Kidney (tissue), 14 donors: Measurements from ENCODE around the gene TAF6L. TPM values are rescaled to one million over a fixed set of nuclear protein-coding genes. Genes with fewer than 3 reads are reported as not detected.

Experiments
- DNase-seq, 5 donors: peaks; one replicate each; pipeline ENCODE4 v3.0.0-alpha.2; 2013 to 2020
- FAIRE-seq: peaks from 2 replicates; lab custom pipeline; 2012; peaks lifted over from hg19 to GRCh38; lab: Jason Lieb, UNC
- H3K27ac ChIP-seq, 2 donors: one replicate each; pipeline ENCODE4 v1.7.0; 2013; ENCODE audit warnings: low read depth in 2 of 2, low read length in 2 of 2, inconsistent platforms in 1 of 2
- H3K27me3 ChIP-seq: one replicate; pipeline ENCODE4 v1.7.1; 2013; ENCODE audit warnings: low read length, inconsistent platforms; ENCODE audit not compliant: control insufficient read depth, insufficient read depth
- H3K36me3 ChIP-seq, 3 donors: one replicate each; pipeline versions ENCODE4 v1.7.0 to v1.7.1; 2013; ENCODE audit warnings: low read length in 3 of 3, control low read depth in 1 of 3, inconsistent platforms in 1 of 3; ENCODE audit not compliant: insufficient read depth in 3 of 3, control insufficient read depth in 2 of 3
- H3K4me1 ChIP-seq, 3 donors: one replicate each; pipeline versions ENCODE4 v1.7.0 to v1.7.1; 2013; ENCODE audit warnings: low read length in 3 of 3, inconsistent platforms in 1 of 3, low read depth in 1 of 3; ENCODE audit not compliant: control insufficient read depth in 2 of 3, insufficient read depth in 2 of 3
- H3K4me3 ChIP-seq, 3 donors: one replicate each; pipeline versions ENCODE4 v1.7.0 to v1.8.1; 2013; ENCODE audit warnings: low read length in 3 of 3, control low read depth in 1 of 3, inconsistent platforms in 1 of 3
- H3K9ac ChIP-seq, 3 donors: one replicate each; pipeline versions ENCODE4 v1.7.0 to v1.7.1; 2013; ENCODE audit warnings: low read length in 3 of 3, control low read depth in 1 of 3, inconsistent platforms in 1 of 3
- H3K9me3 ChIP-seq, 3 donors: one replicate each; pipeline versions ENCODE4 v1.7.0 to v1.7.1; 2013; ENCODE audit warnings: low read length in 3 of 3, control low read depth in 1 of 3, inconsistent platforms in 1 of 3; ENCODE audit not compliant: control insufficient read depth in 2 of 3, insufficient read depth in 1 of 3
- CTCF ChIP-seq: IDR thresholded peaks from 3 replicates; pipeline ENCODE4 v1.5.1; 2012; ENCODE audit warnings: mild to moderate bottlenecking, moderate library complexity, borderline replicate concordance; ENCODE audit not compliant: insufficient read depth; ENCODE audit errors: extremely low read depth
- intact Hi-C: fragments of 100-400 bp; cut with DNase I; formaldehyde crosslinking; loops from one replicate; pipeline ENCODE4 v1.11.1; 2022
- polyA plus RNA-seq: library from polyadenylated mRNA; stranded (reverse); fragments of 350-450 nt; fragmentation: Illumina TruSeq; extraction: RNeasy Lipid Tissue Mini Kit (QIAGEN cat#74804); gene quantifications from one replicate; pipeline ENCODE4 v1.2.3, GENCODE V29; 2014; ENCODE audit warnings: low read depth, low replicate concordance; ENCODE audit not compliant: insufficient read depth
- total RNA-seq: library from RNA; stranded (reverse); fragmentation: NEBNext Ultra II Directional; extraction: Animal tissue kit (Norgen Biotek cat#: 25700); gene quantifications from one replicate; pipeline ENCODE4 v1.2.1, GENCODE V29; 2021
- donor health status: control.
- donor health status: control.
- donor health status: control.
- donor health status: control.
- donor health status: control.
- donor health status: DM: yes; HTN: yes; CAD: no.
- donor health status: Normal renal cell carcinoma (clear cell type).

Gene TAF6L
- total and polyA plus RNA-seq, 2 donors from 2014 or later, result 19.3 to 27.1 TPM

DNA sequence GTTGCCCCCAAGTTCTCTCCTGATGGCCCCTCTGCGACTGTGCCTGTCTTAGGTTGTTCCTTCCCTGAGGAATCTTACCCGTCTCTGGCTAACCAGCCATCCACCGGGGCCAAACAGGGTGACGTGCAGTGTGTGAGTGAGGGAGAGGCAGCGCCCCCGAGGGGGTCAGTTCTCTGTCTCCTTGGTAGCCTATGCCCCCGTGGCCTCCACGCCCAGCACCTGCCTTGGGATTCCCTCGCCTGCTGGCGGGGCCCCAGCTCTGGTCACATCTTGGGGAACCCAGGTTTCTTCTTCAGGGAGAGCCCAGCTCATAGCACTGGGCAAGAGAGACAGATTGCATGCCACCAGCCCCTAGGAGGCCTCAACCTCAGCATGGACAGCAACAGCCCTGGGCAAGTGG, 28.3 kb downstream of the TAF6L start:
- H3K9me3 ChIP-seq, result no peaks in the 10 kb centered on the region
- no peak for TF ChIP-seq CTCF
- no peaks in the 10 kb centered on the region for H3K27me3 ChIP-seq
- peaks cover 17 to 77% (median 58%) of the 10 kb centered on the region in 3 donors for H3K36me3 ChIP-seq
- intact Hi-C loops, result no loop called here
- DNase-seq (peak in 1 of 5 donors; percentile 70), FAIRE-seq (no peak)
- peaks cover 0 to 8% (median 8%) of the 10 kb centered on the region in 3 donors for H3K4me1 ChIP-seq
- H3K4me3 ChIP-seq, result no peak overlapping the region
- no peak overlapping the region for H3K9ac ChIP-seq
- H3K27ac ChIP-seq, result no peak overlapping the region

GRCh38 chr11:62801071-62801470, 29.9 kb downstream of the TAF6L start:
- intact Hi-C loops, result no loop called here
- no peak overlapping the region for H3K9ac ChIP-seq
- FAIRE-seq (no peak), DNase-seq (no peak)
- H3K36me3 ChIP-seq, result peaks cover 15 to 61% (median 47%) of the 10 kb centered on the region in 3 donors
- TF ChIP-seq CTCF, result no peak
- no peak overlapping the region for H3K27ac ChIP-seq
- no peaks in the 10 kb centered on the region for H3K9me3 ChIP-seq
- no peaks in the 10 kb centered on the region for H3K27me3 ChIP-seq
- H3K4me3 ChIP-seq, result no peak overlapping the region
- peaks cover 0 to 8% (median 8%) of the 10 kb centered on the region in 3 donors for H3K4me1 ChIP-seq

- Histone ChIP-seq H3K27ac (peak overlapping the region; percentile 82 to 90), H3K9ac (peak overlapping the region; percentile 68 to 99 (median 90)), H3K4me1 (peaks cover 0 to 8% (median 8%) of the 10 kb centered on the region in 3 donors), H3K27me3 (no peaks in the 10 kb centered on the region), H3K4me3 (peak overlapping the region; percentile 75 to 99 (median 83)), H3K36me3 (peaks cover 11 to 32% (median 26%) of the 10 kb centered on the region in 3 donors), H3K9me3 (no peaks in the 10 kb centered on the region)
- no peak for TF ChIP-seq CTCF
- FAIRE-seq, result no peak
- DNase-seq, result peak in 3 of 5 donors; percentile 1 to 71 (median 53)
- intact Hi-C loops, result no loop called here
These were observed 33.3 kb downstream of the TAF6L start for GRCh38 chr11:62804310-62805075.
